Panc1 (cell line): Measurements from ENCODE around the gene EVC. TPM values are rescaled to one million over a fixed set of nuclear protein-coding genes. Genes with fewer than 3 reads are reported as not detected.

Source experiments
- ATAC-seq: fragments of 200-7000 bp; cut with Tn5 transposase; 2 replicates; pipeline ENCODE4 v1.9.1; 2020; ENCODE audit warnings: mild to moderate bottlenecking, moderate library complexity
- BruUV-seq: library from RNA; stranded (reverse); fragments of 400-500 nt; replicated peaks from 2 replicates; lab custom pipeline; 2021; lab: Mats Ljungman, UMichigan
- CTCF ChIA-PET: fragments of 300-600 bp; sonication (Branson Sonifier 250); formaldehyde crosslinking; loops from one replicate; lab custom pipeline; 2022; ENCODE audit warnings: antibody characterized with exemption; lab: Charles Lee
- POLR2A ChIA-PET: fragments of 300-600 bp; sonication (Branson Sonifier 250); formaldehyde crosslinking; loops from one replicate; lab custom pipeline; 2022; ENCODE audit warnings: antibody characterized with exemption; lab: Charles Lee
- DNase-seq: peaks from one replicate; pipeline ENCODE4 v3.0.0-alpha.2; 2010; ENCODE audit warnings: low read depth, low spot score
- H3K27ac ChIP-seq: 2 replicates; pipeline ENCODE4 v1.5.1; 2011; ENCODE audit warnings: mild to moderate bottlenecking, low read length, inconsistent platforms
- H3K27me3 ChIP-seq: fragments of 200-500 bp; sonication (Bioruptor generic); 2 replicates; pipeline ENCODE4 v1.6.0; 2014; ENCODE audit warnings: low read length, inconsistent platforms; ENCODE audit not compliant: control insufficient read depth, insufficient read depth
- H3K36me3 ChIP-seq: fragments of 200-500 bp; sonication (Bioruptor generic); 2 replicates; pipeline ENCODE4 v1.5.1; 2014; ENCODE audit warnings: inconsistent platforms, mild to moderate bottlenecking, low read length, moderate library complexity; ENCODE audit not compliant: control insufficient read depth, insufficient read depth
- H3K4me1 ChIP-seq: 2 replicates; pipeline ENCODE4 v1.5.1; 2011; ENCODE audit warnings: inconsistent platforms, mild to moderate bottlenecking, low read length, moderate library complexity; ENCODE audit not compliant: control insufficient read depth, insufficient read depth
- H3K4me3 ChIP-seq, 2 experiments: 2 replicates each; pipeline ENCODE4 v1.5.1; 2011 to 2012; ENCODE audit warnings: low read depth in 2 of 2, low read length in 2 of 2, mild to moderate bottlenecking in 2 of 2, inconsistent platforms in 1 of 2, moderate library complexity in 1 of 2
- H3K9me3 ChIP-seq: fragments of 200-500 bp; sonication (Bioruptor generic); 2 replicates; pipeline ENCODE4 v1.5.1; 2014; ENCODE audit warnings: low read depth, mild to moderate bottlenecking, inconsistent platforms, low read length, moderate library complexity; ENCODE audit not compliant: control insufficient read depth, insufficient read depth
- CTCF ChIP-seq: fragments of 450-650 bp; IDR thresholded peaks from 2 replicates; pipeline ENCODE4 v1.5.1; 2017; ENCODE audit warnings: mild to moderate bottlenecking
- POLR2AphosphoS5 ChIP-seq: IDR thresholded peaks from 2 replicates; pipeline ENCODE4 v1.6.1; 2012; ENCODE audit warnings: mild to moderate bottlenecking, low read depth, low read length, moderate library complexity
- REST ChIP-seq, 2 experiments: IDR thresholded peaks; 2 replicates each; pipeline ENCODE4 v1.6.1; 2011 to 2012; ENCODE audit warnings: low read depth in 2 of 2, control low read depth in 1 of 2, low read length in 1 of 2, mild to moderate bottlenecking in 1 of 2, moderate library complexity in 1 of 2; ENCODE audit not compliant: insufficient read depth in 1 of 2
- SIN3A ChIP-seq: IDR thresholded peaks from 2 replicates; pipeline ENCODE4 v1.6.1; 2012; ENCODE audit warnings: low read depth, mild to moderate bottlenecking, low read length, moderate library complexity, borderline replicate concordance; ENCODE audit not compliant: insufficient read depth
- TCF7L2 ChIP-seq: IDR thresholded peaks from 2 replicates; pipeline ENCODE4 v1.6.1; 2011; ENCODE audit warnings: mild to moderate bottlenecking, low read depth, low read length, inconsistent platforms
- in situ Hi-C: cut with HindIII; loops from 2 replicates; pipeline ENCODE4 v1.10.0; 2016; ENCODE audit warnings: low sequenced_read_pairs, low pct_unique_long_range_greater_than_20kb
- intact Hi-C: fragments of 100-400 bp; cut with micrococcal nuclease; formaldehyde crosslinking; loops from one replicate; pipeline ENCODE4 v1.10.0; 2022; ENCODE audit not compliant: unreplicated experiment
- total RNA-seq: library from RNA; stranded (reverse); gene quantifications from one replicate; pipeline ENCODE4 v1.2.1, GENCODE V29; 2021; ENCODE audit not compliant: unreplicated experiment

The EVC gene
- total RNA-seq, 1 experiment from 2014 or later = 12.1 TPM

GRCh38 chr4:5757536-5757935 lies 46.5 kb downstream of the EVC start:
- H3K27ac ChIP-seq = no peak overlapping the region
- CTCF ChIA-PET = no interaction called here
- BruUV-seq = no TSS peak
- no peak for ATAC-seq
- H3K4me1 ChIP-seq = peaks cover 3% of the 10 kb centered on the region; the same call in 1 of the 2 replicates
- intact Hi-C loops = no loop called here
- H3K36me3 ChIP-seq = no peaks in the 10 kb centered on the region
- POLR2A ChIA-PET = no interaction called here
- no peak for DNase-seq
- in situ Hi-C loops = no loop called here
- H3K9me3 ChIP-seq = no peaks in the 10 kb centered on the region
- TF ChIP-seq SIN3A (no peak), CTCF (no peak)
- H3K4me3 ChIP-seq = no peak overlapping the region
- H3K27me3 ChIP-seq = no peaks in the 10 kb centered on the region

- Histone ChIP-seq H3K27me3 (no peaks in the 10 kb centered on the region), H3K4me1 (peaks cover 3% of the 10 kb centered on the region; the same call in 1 of the 2 replicates), H3K27ac (no peak overlapping the region), H3K36me3 (no peaks in the 10 kb centered on the region), H3K4me3 (no peak overlapping the region), H3K9me3 (no peaks in the 10 kb centered on the region)
- ChIA-PET POLR2A (no interaction called here), CTCF (no interaction called here)
- intact Hi-C loops = no loop called here
- BruUV-seq = no TSS peak
- in situ Hi-C loops = no loop called here
- TF ChIP-seq TCF7L2 (no peak), POLR2AphosphoS5 (no peak), SIN3A (no peak), CTCF (no peak), REST (IDR thresholded peaks at IDR 0.05; ENCODE audit: insufficient read depth in 1 of 2, low read depth in 2 of 2, low read length in 1 of 2) (no peak)
- DNase-seq (no peak), ATAC-seq (no peak)
Observed at GRCh38 chr4:5757954-5758353, 47.0 kb downstream of the EVC start.
